CMK (cell line): Measurements from ENCODE around the gene LIX1.
"Not testable (repeated sequence)": the region's sequence is repeated elsewhere in the genome, so short reads cannot be mapped to it uniquely, and the experiment has no call there.

ENCODE experiments used
- DNase-seq: peaks from one replicate; pipeline ENCODE4 v3.0.0-alpha.2; 2010; ENCODE audit warnings: low read depth

The LIX1 gene

GRCh38 chr5:97141031-97141430 lies 1.4 kb downstream of the LIX1 start:
- no peak for DNase-seq

GRCh38 chr5:97140250-97140649 lies 2.2 kb downstream of the LIX1 start:
- not testable (repeated sequence) for DNase-seq

GRCh38 chr5:97136475-97136874 lies 5.9 kb downstream of the LIX1 start:
- no peak for DNase-seq

- no peak for DNase-seq
Observed at GRCh38 chr5:97135868-97136267, 6.5 kb downstream of the LIX1 start.

- no peak for DNase-seq
Observed at GRCh38 chr5:97134634-97135033, 7.8 kb downstream of the LIX1 start.

GRCh38 chr5:97133101-97133500 lies 9.3 kb downstream of the LIX1 start:
- DNase-seq, result no peak

- no peak for DNase-seq
Observed at GRCh38 chr5:97131921-97132320, 10.5 kb downstream of the LIX1 start.

- no peak for DNase-seq
Observed at GRCh38 chr5:97131139-97131710, 11.2 kb downstream of the LIX1 start.

- no peak for DNase-seq
Observed at GRCh38 chr5:97127727-97128126, 14.7 kb downstream of the LIX1 start.

- no peak for DNase-seq
Observed at GRCh38 chr5:97125125-97125683, 17.2 kb downstream of the LIX1 start.

GRCh38 chr5:97124335-97124734 lies 18.1 kb downstream of the LIX1 start:
- no peak for DNase-seq

- DNase-seq, result no peak
Observed at GRCh38 chr5:97121848-97122247, 20.6 kb downstream of the LIX1 start.

GRCh38 chr5:97120195-97120594 lies 22.2 kb downstream of the LIX1 start:
- DNase-seq, result no peak

GRCh38 chr5:97119007-97119390 lies 23.4 kb downstream of the LIX1 start:
- no peak for DNase-seq

GRCh38 chr5:97118261-97119006 lies 24.0 kb downstream of the LIX1 start:
- no peak for DNase-seq

GRCh38 chr5:97115932-97116331 lies 26.5 kb downstream of the LIX1 start:
- DNase-seq, result no peak

GRCh38 chr5:97112230-97112629 lies 30.2 kb downstream of the LIX1 start:
- no peak for DNase-seq

- no peak for DNase-seq
Observed at GRCh38 chr5:97111616-97112015, 30.8 kb downstream of the LIX1 start.

- DNase-seq, result no peak
Observed at GRCh38 chr5:97111004-97111403, 31.4 kb downstream of the LIX1 start.

- DNase-seq, result no peak
Observed at GRCh38 chr5:97107318-97107717, 35.1 kb downstream of the LIX1 start.

- no peak for DNase-seq
Observed at GRCh38 chr5:97106216-97106581, 36.2 kb downstream of the LIX1 start.

- no peak for DNase-seq
Observed at GRCh38 chr5:97105501-97106215, 36.8 kb downstream of the LIX1 start.

- DNase-seq, result no peak
Observed at GRCh38 chr5:97102010-97102470, 40.4 kb downstream of the LIX1 start.
